ENCODE measurements around the gene POPDC3.
"Not testable (repeated sequence)": the region's sequence is repeated elsewhere in the genome, so short reads cannot be mapped to it uniquely, and the experiment has no call there.

The POPDC3 gene

GRCh38 chr6:105179244-105180065 lies at the start of gene POPDC3:
POPDC3 (minus strand) TSS chr6:105180014; CDS start chr6:105161909, 18,105 bp downstream.
- DNase-seq (ENCODE audit: extremely low read depth, low read depth): no peak
- no peak for TF ChIP-seq CTCF (IDR thresholded peaks at IDR 0.05; ENCODE audit: low read depth, low read length)

DNA sequence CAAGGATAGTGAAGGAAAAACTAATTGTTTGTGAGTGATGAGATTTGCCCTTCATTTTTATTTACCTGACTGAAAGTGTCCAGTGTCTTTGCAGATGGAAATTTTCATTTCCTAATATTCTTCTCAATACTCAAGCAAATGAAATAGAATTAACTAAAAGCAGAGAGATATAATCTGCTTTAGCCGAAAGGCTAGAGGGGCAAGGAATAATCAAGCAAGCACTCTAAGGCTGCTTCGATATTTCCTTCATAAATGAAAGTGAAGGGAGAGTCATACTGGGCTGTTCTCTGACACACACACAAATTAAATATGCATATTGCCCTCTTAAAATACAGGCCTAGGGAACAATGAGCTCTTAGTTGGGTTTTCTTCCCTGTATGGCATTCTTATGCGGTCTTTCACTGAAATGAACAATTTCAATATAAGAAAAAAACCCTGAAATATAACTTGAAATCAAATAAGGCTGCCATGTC lies 47.5 kb upstream of the POPDC3 start:
- TF ChIP-seq CTCF (IDR thresholded peaks at IDR 0.05; ENCODE audit: low read depth, low read length): no peak
- no peak for DNase-seq (ENCODE audit: extremely low read depth, low read depth)

GRCh38 chr6:105226598-105227294 lies 46.9 kb upstream of the POPDC3 start:
- DNase-seq (ENCODE audit: extremely low read depth, low read depth): no peak

GRCh38 chr6:105223242-105223641 lies 43.4 kb upstream of the POPDC3 start:
- no peak for TF ChIP-seq CTCF (IDR thresholded peaks at IDR 0.05; ENCODE audit: low read depth, low read length)
- DNase-seq (ENCODE audit: extremely low read depth, low read depth): no peak

More at GRCh38 chr6:105226598-105227294, 46.9 kb upstream of the POPDC3 start:
- TF ChIP-seq CTCF (IDR thresholded peaks at IDR 0.05; ENCODE audit: low read depth, low read length): no peak

GRCh38 chr6:105221219-105221618 lies 41.4 kb upstream of the POPDC3 start:
- not testable (repeated sequence) for DNase-seq (ENCODE audit: extremely low read depth, low read depth)

DNA sequence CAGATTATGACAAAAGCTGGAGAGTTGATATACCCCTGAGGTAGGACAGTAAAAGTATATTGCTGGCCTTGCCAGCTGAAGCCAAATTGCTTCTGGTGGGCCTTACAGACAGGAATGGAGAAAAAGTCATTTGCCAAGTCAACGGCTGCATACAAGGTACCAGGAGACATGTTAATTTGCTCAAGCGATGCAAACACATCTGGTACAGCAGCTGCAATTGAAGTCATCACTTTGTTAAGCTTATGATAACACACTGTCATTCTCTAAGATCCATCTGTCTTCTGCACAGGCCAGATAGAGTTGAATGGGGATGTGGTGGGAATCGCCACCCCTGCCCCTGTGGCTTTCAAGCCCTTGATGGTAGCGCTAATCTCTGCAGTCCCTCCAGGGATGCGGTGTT lies 40.4 kb upstream of the POPDC3 start:
- no peak for TF ChIP-seq CTCF (IDR thresholded peaks at IDR 0.05; ENCODE audit: low read depth, low read length)
- no peak for DNase-seq (ENCODE audit: extremely low read depth, low read depth)

GRCh38 chr6:105219218-105219617 lies 39.4 kb upstream of the POPDC3 start:
- DNase-seq (ENCODE audit: extremely low read depth, low read depth): not testable (repeated sequence)

GRCh38 chr6:105215506-105215905 lies 35.7 kb upstream of the POPDC3 start:
- TF ChIP-seq CTCF (IDR thresholded peaks at IDR 0.05; ENCODE audit: low read depth, low read length): no peak

More at GRCh38 chr6:105215506-105215905, 35.7 kb upstream of the POPDC3 start:
- no peak for DNase-seq (ENCODE audit: extremely low read depth, low read depth)

Measured in AG09319 (cell line).